Upper lobe of left lung (tissue), 6 donors: ENCODE data around the gene PCDHB15. TPM values are rescaled to one million over a fixed set of nuclear protein-coding genes. Genes with fewer than 3 reads are reported as not detected.

Source experiments
- ATAC-seq, 2 donors: fragments of 200-7000 bp; cut with Tn5 transposase; one replicate each; pipeline ENCODE4 v1.9.1; 2022; ENCODE audit warnings: mild to moderate bottlenecking in 2 of 2, moderate library complexity in 2 of 2; ENCODE audit not compliant: low FRiP score in 2 of 2
- DNase-seq, 2 donors: peaks; one replicate each; pipeline ENCODE4 v3.0.0-alpha.2; 2019 to 2020
- H3K27ac ChIP-seq, 4 donors: fragments of 200-600 bp; sonication (generic); one replicate each; pipeline ENCODE4 v1.5.1; 2016 to 2019
- H3K27me3 ChIP-seq, 4 donors: fragments of 200-600 bp; sonication (generic); one replicate each; pipeline ENCODE4 v1.5.1; 2017 to 2019
- H3K36me3 ChIP-seq, 4 donors: fragments of 200-600 bp; sonication (generic); one replicate each; pipeline ENCODE4 v1.5.1; 2016 to 2019
- H3K4me1 ChIP-seq, 4 donors: fragments of 200-600 bp; sonication (generic); one replicate each; pipeline ENCODE4 v1.5.1; 2018 to 2019
- H3K4me3 ChIP-seq, 4 donors: fragments of 200-600 bp; sonication (generic); one replicate each; pipeline ENCODE4 v1.5.1; 2017 to 2019; ENCODE audit warnings: mild to moderate bottlenecking in 2 of 4, moderate library complexity in 1 of 4
- H3K9me3 ChIP-seq, 4 donors: fragments of 200-600 bp; sonication (generic); one replicate each; pipeline ENCODE4 v1.5.1; 2018 to 2019
- EP300 ChIP-seq, 4 donors: sonication (generic); formaldehyde crosslinking; IDR thresholded peaks; one replicate each; pipeline ENCODE4 v1.5.1; 2017; ENCODE audit warnings: antibody characterized with exemption in 4 of 4, control low read depth in 2 of 4
- POLR2A ChIP-seq, 4 donors: fragments of 450-650 bp; IDR thresholded peaks; one replicate each; pipeline ENCODE4 v1.5.1; 2016 to 2017; ENCODE audit warnings: antibody characterized with exemption in 4 of 4, mild to moderate bottlenecking in 2 of 4
- POLR2AphosphoS5 ChIP-seq, 2 donors: sonication (generic); formaldehyde crosslinking; IDR thresholded peaks; one replicate each; pipeline ENCODE4 v1.5.1; 2017; ENCODE audit warnings: antibody characterized with exemption in 2 of 2
- WGBS, 2 donors: methylation state at CpG; one replicate each; pipeline ENCODE4 v1.1.5; 2017 to 2018; 5-methylcytosine and 5-hydroxymethylcytosine counted together
- total RNA-seq, 6 donors: library from RNA; depleted of rRNA in 4 of 6; stranded (reverse); fragments of >200 nt in 4 of 6; gene quantifications; one replicate each; pipeline versions ENCODE4 v1.1.0 to v1.2.1, GENCODE V29; 2016 to 2021
- TF ChIP-seq, protein P1 (sequence below), 6 experiments: fragments of 450-650 bp in 4 of 6; fragments of 200-600 bp in 2 of 6; sonication (generic) in 2 of 6; IDR thresholded peaks; one replicate each; pipeline ENCODE4 v1.5.1; 2016 to 2019; ENCODE audit warnings: antibody characterized with exemption in 6 of 6
- donor health status: DM: no; HTN: no; CAD: no; lungs with moderate emphysema.
- donor health status: DM: no; HTN: yes; CAD: no; lungs with severe emphysema.

The PCDHB15 gene
- total RNA-seq, 6 donors from 2014 or later: 1.4 to 4.2 (median 2.6) TPM

DNA sequence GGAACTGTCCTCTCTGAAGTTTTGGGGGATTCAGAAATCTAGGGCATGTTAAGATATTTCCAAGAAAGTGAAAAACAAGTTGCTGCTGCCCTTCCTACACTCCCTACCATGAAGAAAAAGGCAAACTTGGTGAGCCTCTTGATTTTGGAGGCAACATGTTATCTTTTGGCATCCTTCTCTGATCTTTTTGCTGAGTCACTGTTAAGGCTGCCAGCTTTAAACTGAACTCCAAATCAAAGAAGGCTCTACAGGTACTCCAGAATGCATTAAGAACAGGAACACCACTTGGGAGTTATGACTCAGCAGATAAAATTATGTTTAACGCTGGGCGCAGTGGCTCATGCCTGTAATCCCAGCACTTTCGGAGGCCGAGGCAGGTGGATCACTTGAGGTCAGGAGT is 24.0 kb downstream of the PCDHB15 start:
- Histone ChIP-seq H3K4me3 (no peak overlapping the region), H3K4me1 (no peaks in the 10 kb centered on the region), H3K36me3 (no peaks in the 10 kb centered on the region), H3K27me3 (no peaks in the 10 kb centered on the region), H3K9me3 (peaks cover 88 to 100% (median 96%) of the 10 kb centered on the region in 4 donors), H3K27ac (no peak overlapping the region)
- 87 to 98% methylated on average over 4 of the region's 4 CpGs for WGBS, 2 donors
- DNase-seq (no peak), ATAC-seq (no peak)
- no peak for TF ChIP-seq EP300 (IDR thresholded peaks at IDR 0.05)
- TF ChIP-seq, protein P1, sequence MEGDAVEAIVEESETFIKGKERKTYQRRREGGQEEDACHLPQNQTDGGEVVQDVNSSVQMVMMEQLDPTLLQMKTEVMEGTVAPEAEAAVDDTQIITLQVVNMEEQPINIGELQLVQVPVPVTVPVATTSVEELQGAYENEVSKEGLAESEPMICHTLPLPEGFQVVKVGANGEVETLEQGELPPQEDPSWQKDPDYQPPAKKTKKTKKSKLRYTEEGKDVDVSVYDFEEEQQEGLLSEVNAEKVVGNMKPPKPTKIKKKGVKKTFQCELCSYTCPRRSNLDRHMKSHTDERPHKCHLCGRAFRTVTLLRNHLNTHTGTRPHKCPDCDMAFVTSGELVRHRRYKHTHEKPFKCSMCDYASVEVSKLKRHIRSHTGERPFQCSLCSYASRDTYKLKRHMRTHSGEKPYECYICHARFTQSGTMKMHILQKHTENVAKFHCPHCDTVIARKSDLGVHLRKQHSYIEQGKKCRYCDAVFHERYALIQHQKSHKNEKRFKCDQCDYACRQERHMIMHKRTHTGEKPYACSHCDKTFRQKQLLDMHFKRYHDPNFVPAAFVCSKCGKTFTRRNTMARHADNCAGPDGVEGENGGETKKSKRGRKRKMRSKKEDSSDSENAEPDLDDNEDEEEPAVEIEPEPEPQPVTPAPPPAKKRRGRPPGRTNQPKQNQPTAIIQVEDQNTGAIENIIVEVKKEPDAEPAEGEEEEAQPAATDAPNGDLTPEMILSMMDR (IDR thresholded peaks at IDR 0.05): no peak

- Histone ChIP-seq H3K36me3 (no peaks in the 10 kb centered on the region), H3K27me3 (no peaks in the 10 kb centered on the region), H3K27ac (no peak overlapping the region), H3K9me3 (peaks cover 66 to 95% (median 91%) of the 10 kb centered on the region in 4 donors), H3K4me1 (no peaks in the 10 kb centered on the region), H3K4me3 (no peak overlapping the region)
- DNase-seq (no peak), ATAC-seq (no peak)
- WGBS, 2 donors: 65 to 66% methylated on average over 3 of the region's 3 CpGs
- TF ChIP-seq POLR2A (IDR thresholded peaks at IDR 0.05) (no peak), POLR2AphosphoS5 (IDR thresholded peaks at IDR 0.05) (no peak), EP300 (IDR thresholded peaks at IDR 0.05) (no peak)
- TF ChIP-seq, protein P1 (IDR thresholded peaks at IDR 0.05): no peak
Observed at GRCh38 chr5:141272906-141273305, 27.7 kb downstream of the PCDHB15 start.

DNA sequence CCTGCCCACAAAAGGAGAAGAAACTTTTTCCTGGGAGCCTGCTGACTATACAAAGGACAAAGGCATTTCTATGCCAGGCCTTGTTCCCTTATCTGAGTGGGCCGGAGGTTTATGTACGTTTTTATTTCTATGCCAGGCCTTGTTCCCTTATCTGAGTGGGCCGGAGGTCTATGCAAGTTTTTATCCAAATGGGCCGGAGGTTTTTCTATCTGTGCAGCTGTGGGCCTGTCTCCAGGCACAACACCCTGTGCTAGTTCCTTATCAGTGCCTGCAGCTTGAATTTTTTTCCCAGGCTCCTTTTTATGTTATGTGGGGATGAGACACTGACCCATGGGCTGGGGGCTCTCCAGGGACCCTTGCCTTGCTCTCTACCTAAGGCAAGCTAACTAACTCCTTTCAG is 53.2 kb downstream of the PCDHB15 start:
- 87 to 88% methylated on average over 4 of the region's 4 CpGs for WGBS, 2 donors
- no peak overlapping the region for H3K4me3 ChIP-seq
- no peak overlapping the region for H3K27ac ChIP-seq
- no peaks in the 10 kb centered on the region for H3K27me3 ChIP-seq
- DNase-seq: no peak
- peaks cover 0 to 3% (median 0%) of the 10 kb centered on the region in 4 donors for H3K36me3 ChIP-seq
- H3K4me1 ChIP-seq: no peaks in the 10 kb centered on the region
- peaks cover 53 to 99% (median 89%) of the 10 kb centered on the region in 4 donors for H3K9me3 ChIP-seq
- TF ChIP-seq EP300 (IDR thresholded peaks at IDR 0.05): no peak
- no peak for TF ChIP-seq POLR2A (IDR thresholded peaks at IDR 0.05)
- TF ChIP-seq POLR2AphosphoS5 (IDR thresholded peaks at IDR 0.05): no peak
- ATAC-seq: no peak

Other genes starting within 250 kb of the PCDHB15 start
- 1 to 10 TPM in 1 of 6 donors, under 1 TPM in 5; 0.09 to 1.0 (median 0.19) TPM for gene PCDHB1, start 194.0 kb upstream of the PCDHB15 start, total RNA-seq
- 1 to 10 TPM in 5 of 6 donors, under 1 TPM in 1; 0.79 to 9.2 (median 3.7) TPM for gene PCDHB2, start 150.8 kb upstream of the PCDHB15 start, total RNA-seq
- 1 to 10 TPM in 5 of 6 donors, under 1 TPM in 1; 0.39 to 4.2 (median 1.7) TPM for gene PCDHB3, start 144.9 kb upstream of the PCDHB15 start, total RNA-seq
- gene PCDHB4, start 123.6 kb upstream of the PCDHB15 start, total RNA-seq: 1 to 10 TPM in 5 of 6 donors, under 1 TPM in 1; 0.49 to 2.9 (median 2.4) TPM
- 10 to 100 TPM in 1 of 6 donors, 1 to 10 TPM in 5; 1.8 to 22.4 (median 2.2) TPM for gene PCDHB5, start 110.2 kb upstream of the PCDHB15 start, total RNA-seq
- 1 to 10 TPM in 1 of 6 donors, under 1 TPM in 4, not detected in 1; 0.46 to 1.0 (median 0.77) TPM for gene PCDHB6, start 95.3 kb upstream of the PCDHB15 start, total RNA-seq
- 1 to 10 TPM in 5 of 6 donors, under 1 TPM in 1; 0.30 to 2.9 (median 1.8) TPM for gene PCDHB7, start 72.8 kb upstream of the PCDHB15 start, total RNA-seq
- 1 to 10 TPM in 1 of 6 donors, under 1 TPM in 3, not detected in 2; 0.83 to 2.1 (median 0.96) TPM for gene PCDHB8, start 67.6 kb upstream of the PCDHB15 start, total RNA-seq
- 1 to 10 TPM; 1.6 to 4.9 (median 2.1) TPM for gene PCDHB16, start 63.0 kb upstream of the PCDHB15 start, total RNA-seq
- 1 to 10 TPM in 4 of 6 donors, under 1 TPM in 2; 0.63 to 3.1 (median 1.2) TPM for gene PCDHB9, start 58.2 kb upstream of the PCDHB15 start, total RNA-seq
- 1 to 10 TPM; 1.0 to 2.2 (median 1.6) TPM for gene PCDHB10, start 53.0 kb upstream of the PCDHB15 start, total RNA-seq
- 1 to 10 TPM in 5 of 6 donors, under 1 TPM in 1; 0.78 to 3.4 (median 1.5) TPM for gene PCDHB11, start 45.8 kb upstream of the PCDHB15 start, total RNA-seq
- 1 to 10 TPM in 4 of 6 donors, under 1 TPM in 2; 0.39 to 6.3 (median 1.8) TPM for gene PCDHB12, start 36.7 kb upstream of the PCDHB15 start, total RNA-seq
- gene PCDHB13, start 31.5 kb upstream of the PCDHB15 start, total RNA-seq: 1 to 10 TPM; 1.2 to 3.1 (median 2.1) TPM
- 1 to 10 TPM; 1.3 to 5.2 (median 2.7) TPM for gene PCDHB14, start 22.1 kb upstream of the PCDHB15 start, total RNA-seq
- 1 to 10 TPM in 1 of 6 donors, under 1 TPM in 3, not detected in 2; 0.40 to 1.2 (median 0.55) TPM for gene SLC25A2, start 58.7 kb downstream of the PCDHB15 start, total RNA-seq
- 10 to 100 TPM; 35.6 to 74.5 (median 39.8) TPM for gene TAF7, start 75.4 kb downstream of the PCDHB15 start, total RNA-seq
- gene PCDHGA1, start 85.1 kb downstream of the PCDHB15 start, total RNA-seq: under 1 TPM in 4 of 6 donors, not detected in 2; 0.15 to 0.51 (median 0.24) TPM
- gene PCDHGA2, start 93.4 kb downstream of the PCDHB15 start, total RNA-seq: 1 to 10 TPM; 1.6 to 4.3 (median 2.7) TPM
- gene PCDHGA3, start 98.4 kb downstream of the PCDHB15 start, total RNA-seq: 1 to 10 TPM in 4 of 6 donors, under 1 TPM in 2; 0.80 to 2.1 (median 1.7) TPM
- 1 to 10 TPM in 4 of 6 donors, under 1 TPM in 2; 0.76 to 6.3 (median 1.3) TPM for gene PCDHGB1, start 104.7 kb downstream of the PCDHB15 start, total RNA-seq
- 1 to 10 TPM; 1.7 to 9.4 (median 2.8) TPM for gene PCDHGA4, start 109.6 kb downstream of the PCDHB15 start, total RNA-seq
- gene PCDHGB2, start 114.6 kb downstream of the PCDHB15 start, total RNA-seq: 10 to 100 TPM in 1 of 6 donors, 1 to 10 TPM in 5; 1.7 to 12.6 (median 2.7) TPM
- 1 to 10 TPM in 5 of 6 donors, under 1 TPM in 1; 0.97 to 7.3 (median 2.0) TPM for gene PCDHGA5, start 118.8 kb downstream of the PCDHB15 start, total RNA-seq
- gene PCDHGB3, start 124.8 kb downstream of the PCDHB15 start, total RNA-seq: 1 to 10 TPM; 1.2 to 6.3 (median 2.3) TPM
- gene PCDHGA6, start 128.5 kb downstream of the PCDHB15 start, total RNA-seq: 1 to 10 TPM; 1.7 to 7.3 (median 3.6) TPM
- gene PCDHGA7, start 137.3 kb downstream of the PCDHB15 start, total RNA-seq: 10 to 100 TPM in 1 of 6 donors, 1 to 10 TPM in 5; 1.2 to 13.6 (median 2.7) TPM
- 1 to 10 TPM; 2.4 to 6.5 (median 2.9) TPM for gene PCDHGB4, start 142.3 kb downstream of the PCDHB15 start, total RNA-seq
- gene PCDHGA8, start 147.2 kb downstream of the PCDHB15 start, total RNA-seq: 1 to 10 TPM in 5 of 6 donors, under 1 TPM in 1; 0.66 to 8.4 (median 1.6) TPM
- gene PCDHGB5, start 152.6 kb downstream of the PCDHB15 start, total RNA-seq: 10 to 100 TPM in 1 of 6 donors, 1 to 10 TPM in 5; 6.2 to 11.8 (median 8.3) TPM
- 1 to 10 TPM; 2.4 to 8.4 (median 4.5) TPM for gene PCDHGA9, start 157.4 kb downstream of the PCDHB15 start, total RNA-seq
- 1 to 10 TPM; 3.2 to 7.4 (median 6.3) TPM for gene PCDHGB6, start 162.6 kb downstream of the PCDHB15 start, total RNA-seq
- gene PCDHGA10, start 167.6 kb downstream of the PCDHB15 start, total RNA-seq: 10 to 100 TPM in 1 of 6 donors, 1 to 10 TPM in 5; 3.0 to 19.9 (median 4.3) TPM
- 10 to 100 TPM in 4 of 6 donors, 1 to 10 TPM in 2; 7.0 to 22.5 (median 12.7) TPM for gene PCDHGB7, start 172.3 kb downstream of the PCDHB15 start, total RNA-seq
- gene PCDHGA11, start 175.7 kb downstream of the PCDHB15 start, total RNA-seq: 10 to 100 TPM in 1 of 6 donors, 1 to 10 TPM in 5; 2.0 to 16.8 (median 2.3) TPM
- gene PCDHGA12, start 185.1 kb downstream of the PCDHB15 start, total RNA-seq: 10 to 100 TPM in 1 of 6 donors, 1 to 10 TPM in 5; 4.3 to 19.9 (median 5.7) TPM
- gene PCDHGC3, start 230.6 kb downstream of the PCDHB15 start, total RNA-seq: 100 to 1,000 TPM in 1 of 6 donors, 10 to 100 TPM in 5; 26.4 to 116 (median 50.1) TPM
- 10 to 100 TPM in 1 of 6 donors, 1 to 10 TPM in 4, under 1 TPM in 1; 0.69 to 24.7 (median 1.8) TPM for gene PCDHGC4, start 239.6 kb downstream of the PCDHB15 start, total RNA-seq
- 10 to 100 TPM in 1 of 6 donors, 1 to 10 TPM in 3, under 1 TPM in 2; 0.61 to 11.5 (median 1.4) TPM for gene PCDHGC5, start 243.7 kb downstream of the PCDHB15 start, total RNA-seq